HepG2 (cell line): Measurements from ENCODE around the gene TEDC1. TPM values are rescaled to one million over a fixed set of nuclear protein-coding genes. Genes with fewer than 3 reads are reported as not detected.

Experiments used
- BHLHE40 ChIP-seq: IDR thresholded peaks from 2 replicates; pipeline ENCODE4 v1.6.1; 2011; ENCODE audit warnings: low read length, improper control_type of control experiment
- FOXA1 ChIP-seq, 2 experiments: fragments of 450-650 bp in 1 of 2; sonication (generic) in 1 of 2; formaldehyde crosslinking in 1 of 2; IDR thresholded peaks; 2 replicates each; pipeline versions ENCODE4 v1.4.0 to v1.6.1; 2016 to 2020; ENCODE audit warnings: missing genetic modification reagents in 1 of 2
- HMG20A ChIP-seq: IDR thresholded peaks from 2 replicates; pipeline ENCODE4 v1.6.1; 2016; ENCODE audit warnings: borderline replicate concordance
- IRF2 ChIP-seq: IDR thresholded peaks from 2 replicates; pipeline ENCODE4 v1.6.1; 2018; ENCODE audit warnings: missing genetic modification reagents, missing compliant biosample characterization
- MTF2 ChIP-seq: sonication (generic); formaldehyde crosslinking; IDR thresholded peaks from 2 replicates; pipeline ENCODE4 v1.5.0; 2020; ENCODE audit warnings: missing genetic modification reagents, borderline replicate concordance
- RAD21 ChIP-seq: fragments of 450-650 bp; formaldehyde crosslinking; IDR thresholded peaks from 2 replicates; pipeline ENCODE4 v1.5.0; 2020; ENCODE audit warnings: mild to moderate bottlenecking
- RBAK ChIP-seq: sonication (generic); formaldehyde crosslinking; IDR thresholded peaks from 2 replicates; pipeline ENCODE4 v1.5.1; 2020; ENCODE audit warnings: mild to moderate bottlenecking, missing genetic modification reagents
- RFX3 ChIP-seq: IDR thresholded peaks from 2 replicates; pipeline ENCODE4 v1.6.1; 2016; ENCODE audit warnings: missing biosample characterization, missing genetic modification reagents
- TBX2 ChIP-seq: sonication (generic); formaldehyde crosslinking; IDR thresholded peaks from 2 replicates; pipeline ENCODE4 v1.5.0; 2020; ENCODE audit warnings: missing genetic modification reagents, mild to moderate bottlenecking, borderline replicate concordance
- TEAD3 ChIP-seq: optimal IDR thresholded peaks from 2 replicates; pipeline ENCODE3; 2016; ENCODE audit warnings: borderline replicate concordance
- XRCC5 ChIP-seq: fragments of 200-400 bp; formaldehyde crosslinking; optimal IDR thresholded peaks from 2 replicates; pipeline ENCODE3; 2017; ENCODE audit warnings: mild to moderate bottlenecking, low read length
- YEATS2 ChIP-seq: sonication (generic); formaldehyde crosslinking; IDR thresholded peaks from 2 replicates; pipeline ENCODE4 v1.4.0; 2020; ENCODE audit warnings: missing genetic modification reagents, borderline replicate concordance
- ZIK1 ChIP-seq: sonication (generic); formaldehyde crosslinking; IDR thresholded peaks from 2 replicates; pipeline ENCODE4 v1.5.0; 2020; ENCODE audit warnings: mild to moderate bottlenecking, low read depth, missing genetic modification reagents, borderline replicate concordance
- ZNF12 ChIP-seq: sonication (generic); formaldehyde crosslinking; IDR thresholded peaks from 2 replicates; pipeline ENCODE4 v1.5.0; 2020; ENCODE audit warnings: missing genetic modification reagents
- ZNF230 ChIP-seq: sonication (generic); formaldehyde crosslinking; IDR thresholded peaks from 2 replicates; pipeline ENCODE4 v1.4.0; 2020; ENCODE audit warnings: mild to moderate bottlenecking, missing genetic modification reagents
- ZNF530 ChIP-seq: sonication (generic); formaldehyde crosslinking; IDR thresholded peaks from 2 replicates; pipeline ENCODE4 v1.5.0; 2020; ENCODE audit warnings: low read depth, mild to moderate bottlenecking, missing genetic modification reagents
- ZNF780A ChIP-seq: sonication (generic); formaldehyde crosslinking; IDR thresholded peaks from 2 replicates; pipeline ENCODE4 v1.8.0; 2022; ENCODE audit warnings: mild to moderate bottlenecking, missing genetic modification reagents, moderate library complexity
- polyA plus RNA-seq, 8 experiments: library from polyadenylated mRNA; depleted of rRNA in 3 of 8; stranded (reverse) in 7 of 8; unstranded in 1 of 8; fragments of >200 nt; fragmentation: Illumina TruSeq in 4 of 8; extraction: Trizol in 4 of 8; gene quantifications; 2 replicates each; pipeline versions ENCODE4 v1.2.1 to v1.2.3, GENCODE V29; 2011 to 2016; ENCODE audit warnings: low read depth in 4 of 8, missing spikeins in 1 of 8, mixed read lengths in 1 of 8; ENCODE audit not compliant: insufficient read depth in 1 of 8
- total RNA-seq, 5 experiments: library from RNA; depleted of rRNA; stranded (reverse); fragments of >200 nt; fragmentation: Illumina TruSeq; extraction: Trizol; gene quantifications; 2 replicates each; pipeline ENCODE4 v1.2.3, GENCODE V29; 2016; ENCODE audit warnings: low read depth in 1 of 5
- TF ChIP-seq, protein P1 (sequence below): sonication (generic); formaldehyde crosslinking; conservative IDR thresholded peaks from 2 replicates; pipeline ENCODE4 v1.8.0; 2022; ENCODE audit warnings: missing genetic modification reagents
- TF ChIP-seq, protein P2 (sequence below): sonication (generic); formaldehyde crosslinking; IDR thresholded peaks from 2 replicates; pipeline ENCODE4 v1.4.0; 2020; ENCODE audit warnings: missing genetic modification reagents
- TF ChIP-seq, protein P3 (sequence below): sonication (generic); formaldehyde crosslinking; conservative IDR thresholded peaks from 2 replicates; pipeline ENCODE4 v1.4.0; 2020; ENCODE audit warnings: missing genetic modification reagents
- TF ChIP-seq, protein P4 (sequence below): sonication (generic); formaldehyde crosslinking; IDR thresholded peaks from 2 replicates; pipeline ENCODE4 v1.4.0; 2020; ENCODE audit warnings: missing genetic modification reagents
- TF ChIP-seq, protein P5 (sequence below): sonication (generic); formaldehyde crosslinking; IDR thresholded peaks from 2 replicates; pipeline ENCODE4 v1.8.0; 2022; ENCODE audit warnings: mild to moderate bottlenecking, missing genetic modification reagents, moderate library complexity

Gene TEDC1
- total and polyA plus RNA-seq, 2 of the 13 experiments (the other 11 are each of a cell fraction or from before 2014, with no cell fraction given) = 5.7 to 27.4 TPM

DNA sequence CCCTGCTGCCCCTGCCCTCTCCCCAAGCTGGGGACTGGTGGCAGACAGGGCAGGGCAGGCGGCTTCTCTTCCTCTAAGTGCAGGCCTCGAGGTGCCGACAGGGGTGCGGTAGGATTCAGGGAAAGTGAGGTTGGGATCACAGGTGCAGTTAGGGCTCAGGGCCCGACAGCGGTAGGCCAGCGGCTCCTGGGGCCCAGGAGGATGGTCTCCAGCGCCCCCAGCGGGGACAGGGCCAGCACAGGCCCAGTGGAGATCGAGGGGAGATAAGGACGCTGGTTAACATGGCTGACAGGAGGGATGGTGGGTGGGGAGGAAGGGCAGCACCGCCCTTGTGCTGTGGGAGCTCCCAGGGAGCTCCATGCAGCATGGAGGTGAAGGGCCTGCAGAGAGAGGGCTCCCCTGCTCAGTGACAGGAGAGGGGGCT is 5.3 kb upstream of the TEDC1 start (continued):
- TF ChIP-seq ZNF230 (CRISPR knock-in tag) (0 out of 2 replicates have a peak, but pooled peaks have one; percentile 44), TEAD3 (CRISPR knock-in tag) (peak; percentile 11), RFX3 (CRISPR knock-in tag) (no peak), ZNF780A (CRISPR knock-in tag) (no peak), BHLHE40 (no peak), XRCC5 (peak; percentile 94), ZNF12 (no peak), MTF2 (CRISPR knock-in tag) (no peak), RAD21 (CRISPR knock-in tag) (peak; percentile 86), TBX2 (peak; percentile 59; the same call in 1 of the 2 replicates), RBAK (CRISPR knock-in tag) (no peak), ZIK1 (CRISPR knock-in tag) (no peak), FOXA1 (IDR thresholded peaks at IDR 0.05) (no peak), FOXA1 (CRISPR knock-in tag; IDR thresholded peaks at IDR 0.05) (peak; percentile 11; the same call in 1 of the 2 replicates), IRF2 (peak; percentile 46; the same call in 1 of the 2 replicates), HMG20A (0 out of 2 replicates have a peak, but pooled peaks have one; percentile 17), ZNF530 (no peak), YEATS2 (peak; percentile 17; the same call in 1 of the 2 replicates)
- TF ChIP-seq, protein P1, sequence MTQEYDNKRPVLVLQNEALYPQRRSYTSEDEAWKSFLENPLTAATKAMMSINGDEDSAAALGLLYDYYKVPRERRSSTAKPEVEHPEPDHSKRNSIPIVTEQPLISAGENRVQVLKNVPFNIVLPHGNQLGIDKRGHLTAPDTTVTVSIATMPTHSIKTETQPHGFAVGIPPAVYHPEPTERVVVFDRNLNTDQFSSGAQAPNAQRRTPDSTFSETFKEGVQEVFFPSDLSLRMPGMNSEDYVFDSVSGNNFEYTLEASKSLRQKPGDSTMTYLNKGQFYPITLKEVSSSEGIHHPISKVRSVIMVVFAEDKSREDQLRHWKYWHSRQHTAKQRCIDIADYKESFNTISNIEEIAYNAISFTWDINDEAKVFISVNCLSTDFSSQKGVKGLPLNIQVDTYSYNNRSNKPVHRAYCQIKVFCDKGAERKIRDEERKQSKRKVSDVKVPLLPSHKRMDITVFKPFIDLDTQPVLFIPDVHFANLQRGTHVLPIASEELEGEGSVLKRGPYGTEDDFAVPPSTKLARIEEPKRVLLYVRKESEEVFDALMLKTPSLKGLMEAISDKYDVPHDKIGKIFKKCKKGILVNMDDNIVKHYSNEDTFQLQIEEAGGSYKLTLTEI = no peak
- TF ChIP-seq, protein P2, sequence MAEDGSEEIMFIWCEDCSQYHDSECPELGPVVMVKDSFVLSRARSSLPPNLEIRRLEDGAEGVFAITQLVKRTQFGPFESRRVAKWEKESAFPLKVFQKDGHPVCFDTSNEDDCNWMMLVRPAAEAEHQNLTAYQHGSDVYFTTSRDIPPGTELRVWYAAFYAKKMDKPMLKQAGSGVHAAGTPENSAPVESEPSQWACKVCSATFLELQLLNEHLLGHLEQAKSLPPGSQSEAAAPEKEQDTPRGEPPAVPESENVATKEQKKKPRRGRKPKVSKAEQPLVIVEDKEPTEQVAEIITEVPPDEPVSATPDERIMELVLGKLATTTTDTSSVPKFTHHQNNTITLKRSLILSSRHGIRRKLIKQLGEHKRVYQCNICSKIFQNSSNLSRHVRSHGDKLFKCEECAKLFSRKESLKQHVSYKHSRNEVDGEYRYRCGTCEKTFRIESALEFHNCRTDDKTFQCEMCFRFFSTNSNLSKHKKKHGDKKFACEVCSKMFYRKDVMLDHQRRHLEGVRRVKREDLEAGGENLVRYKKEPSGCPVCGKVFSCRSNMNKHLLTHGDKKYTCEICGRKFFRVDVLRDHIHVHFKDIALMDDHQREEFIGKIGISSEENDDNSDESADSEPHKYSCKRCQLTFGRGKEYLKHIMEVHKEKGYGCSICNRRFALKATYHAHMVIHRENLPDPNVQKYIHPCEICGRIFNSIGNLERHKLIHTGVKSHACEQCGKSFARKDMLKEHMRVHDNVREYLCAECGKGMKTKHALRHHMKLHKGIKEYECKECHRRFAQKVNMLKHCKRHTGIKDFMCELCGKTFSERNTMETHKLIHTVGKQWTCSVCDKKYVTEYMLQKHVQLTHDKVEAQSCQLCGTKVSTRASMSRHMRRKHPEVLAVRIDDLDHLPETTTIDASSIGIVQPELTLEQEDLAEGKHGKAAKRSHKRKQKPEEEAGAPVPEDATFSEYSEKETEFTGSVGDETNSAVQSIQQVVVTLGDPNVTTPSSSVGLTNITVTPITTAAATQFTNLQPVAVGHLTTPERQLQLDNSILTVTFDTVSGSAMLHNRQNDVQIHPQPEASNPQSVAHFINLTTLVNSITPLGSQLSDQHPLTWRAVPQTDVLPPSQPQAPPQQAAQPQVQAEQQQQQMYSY (CRISPR knock-in tag) = no peak
- TF ChIP-seq, protein P3, sequence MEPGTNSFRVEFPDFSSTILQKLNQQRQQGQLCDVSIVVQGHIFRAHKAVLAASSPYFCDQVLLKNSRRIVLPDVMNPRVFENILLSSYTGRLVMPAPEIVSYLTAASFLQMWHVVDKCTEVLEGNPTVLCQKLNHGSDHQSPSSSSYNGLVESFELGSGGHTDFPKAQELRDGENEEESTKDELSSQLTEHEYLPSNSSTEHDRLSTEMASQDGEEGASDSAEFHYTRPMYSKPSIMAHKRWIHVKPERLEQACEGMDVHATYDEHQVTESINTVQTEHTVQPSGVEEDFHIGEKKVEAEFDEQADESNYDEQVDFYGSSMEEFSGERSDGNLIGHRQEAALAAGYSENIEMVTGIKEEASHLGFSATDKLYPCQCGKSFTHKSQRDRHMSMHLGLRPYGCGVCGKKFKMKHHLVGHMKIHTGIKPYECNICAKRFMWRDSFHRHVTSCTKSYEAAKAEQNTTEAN (CRISPR knock-in tag) = no peak
- TF ChIP-seq, protein P4, sequence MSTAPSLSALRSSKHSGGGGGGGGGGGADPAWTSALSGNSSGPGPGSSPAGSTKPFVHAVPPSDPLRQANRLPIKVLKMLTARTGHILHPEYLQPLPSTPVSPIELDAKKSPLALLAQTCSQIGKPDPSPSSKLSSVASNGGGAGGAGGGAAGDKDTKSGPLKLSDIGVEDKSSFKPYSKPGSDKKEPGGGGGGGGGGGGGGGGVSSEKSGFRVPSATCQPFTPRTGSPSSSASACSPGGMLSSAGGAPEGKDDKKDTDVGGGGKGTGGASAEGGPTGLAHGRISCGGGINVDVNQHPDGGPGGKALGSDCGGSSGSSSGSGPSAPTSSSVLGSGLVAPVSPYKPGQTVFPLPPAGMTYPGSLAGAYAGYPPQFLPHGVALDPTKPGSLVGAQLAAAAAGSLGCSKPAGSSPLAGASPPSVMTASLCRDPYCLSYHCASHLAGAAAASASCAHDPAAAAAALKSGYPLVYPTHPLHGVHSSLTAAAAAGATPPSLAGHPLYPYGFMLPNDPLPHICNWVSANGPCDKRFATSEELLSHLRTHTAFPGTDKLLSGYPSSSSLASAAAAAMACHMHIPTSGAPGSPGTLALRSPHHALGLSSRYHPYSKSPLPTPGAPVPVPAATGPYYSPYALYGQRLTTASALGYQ (CRISPR knock-in tag) = no peak
- TF ChIP-seq, protein P5, sequence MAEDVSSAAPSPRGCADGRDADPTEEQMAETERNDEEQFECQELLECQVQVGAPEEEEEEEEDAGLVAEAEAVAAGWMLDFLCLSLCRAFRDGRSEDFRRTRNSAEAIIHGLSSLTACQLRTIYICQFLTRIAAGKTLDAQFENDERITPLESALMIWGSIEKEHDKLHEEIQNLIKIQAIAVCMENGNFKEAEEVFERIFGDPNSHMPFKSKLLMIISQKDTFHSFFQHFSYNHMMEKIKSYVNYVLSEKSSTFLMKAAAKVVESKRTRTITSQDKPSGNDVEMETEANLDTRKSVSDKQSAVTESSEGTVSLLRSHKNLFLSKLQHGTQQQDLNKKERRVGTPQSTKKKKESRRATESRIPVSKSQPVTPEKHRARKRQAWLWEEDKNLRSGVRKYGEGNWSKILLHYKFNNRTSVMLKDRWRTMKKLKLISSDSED (CRISPR knock-in tag) = no peak
